ENCODE measurements around the gene ACSM6.

GRCh38 chr10:95169522-95169921 lies 24.5 kb upstream of the ACSM6 start:
- TF ChIP-seq CTCF (IDR thresholded peaks at IDR 0.05; ENCODE audit: poor library complexity) (no peak), EZH2phosphoT487 (IDR thresholded peaks at IDR 0.05; ENCODE audit: low read depth, severe bottlenecking, unreplicated experiment) (no peak)

Measured in hepatocyte (in vitro differentiated cells).